ENCODE data around the gene LAP3.

- TF ChIP-seq CTCF (IDR thresholded peaks at IDR 0.05), result no peak
- TF ChIP-seq POLR2A (IDR thresholded peaks at IDR 0.05), result no peak
These were observed 30.8 kb upstream of the LAP3 start for GRCh38 chr4:17546222-17546621.

Data from adrenal gland (tissue), 5 donors.